Effector CD4-positive, alpha-beta T cell (primary cell): Measurements from ENCODE around the gene TBC1D22A.
"Not testable (repeated sequence)": the region's sequence is repeated elsewhere in the genome, so short reads cannot be mapped to it uniquely, and the experiment has no call there.

Experiments
- DNase-seq: peaks from one replicate; pipeline ENCODE4 v3.0.0-alpha.2; 2020

Gene TBC1D22A

DNA sequence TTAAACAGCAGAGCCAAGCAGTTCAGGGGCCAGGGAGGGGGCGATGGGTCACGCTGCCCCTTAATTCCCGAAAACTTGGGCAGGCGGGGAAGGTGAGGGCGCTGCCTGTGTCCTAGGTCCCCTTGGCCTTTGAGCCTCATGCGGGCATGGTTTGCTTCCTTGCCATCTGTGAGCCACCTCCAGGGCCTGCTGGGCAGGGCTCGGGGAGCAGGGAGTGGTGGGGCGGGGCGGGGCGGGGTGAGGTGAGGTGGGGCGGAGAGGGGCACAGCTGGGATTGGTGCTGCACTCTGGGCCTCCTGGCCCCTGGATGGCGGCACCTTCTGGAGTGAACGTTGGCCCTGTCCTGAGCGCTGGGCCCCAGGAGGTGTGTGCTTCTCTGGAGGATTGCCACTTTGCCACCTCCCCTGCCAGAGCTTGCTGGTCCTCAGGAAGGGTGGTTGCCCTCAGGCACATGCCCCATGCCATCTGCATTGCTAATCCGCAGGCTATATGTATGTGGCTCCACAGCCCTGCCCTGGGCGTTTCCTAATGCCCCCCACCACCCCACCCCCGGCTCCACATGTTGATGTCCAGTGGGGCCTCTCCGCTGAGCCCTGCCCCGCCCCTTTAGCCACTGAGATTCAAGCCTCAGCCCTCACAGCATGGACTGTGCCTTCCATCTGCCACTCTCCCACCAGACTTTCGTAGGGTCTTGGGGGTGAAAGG, 352.5 kb downstream of the TBC1D22A start:
- DNase-seq, result no peak

DNA sequence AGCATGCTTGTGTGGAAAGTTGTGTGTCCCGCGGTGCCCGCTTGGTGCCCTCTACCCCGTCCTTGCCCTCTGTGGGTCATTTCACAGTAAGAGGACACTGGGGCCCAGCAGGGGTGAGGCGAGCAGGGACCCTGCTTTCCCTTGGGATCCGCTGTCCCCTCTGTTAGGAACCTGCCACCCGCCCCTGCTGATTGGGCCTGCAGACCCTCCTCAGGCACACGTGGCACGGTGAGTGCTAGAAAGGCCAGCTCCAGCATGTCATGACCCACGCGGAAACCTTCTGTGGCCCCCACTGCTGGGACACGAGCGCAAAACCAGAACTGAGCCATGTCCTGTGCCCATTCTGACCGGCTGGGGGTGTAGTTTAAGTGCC, 353.1 kb downstream of the TBC1D22A start:
- DNase-seq, result no peak

DNA sequence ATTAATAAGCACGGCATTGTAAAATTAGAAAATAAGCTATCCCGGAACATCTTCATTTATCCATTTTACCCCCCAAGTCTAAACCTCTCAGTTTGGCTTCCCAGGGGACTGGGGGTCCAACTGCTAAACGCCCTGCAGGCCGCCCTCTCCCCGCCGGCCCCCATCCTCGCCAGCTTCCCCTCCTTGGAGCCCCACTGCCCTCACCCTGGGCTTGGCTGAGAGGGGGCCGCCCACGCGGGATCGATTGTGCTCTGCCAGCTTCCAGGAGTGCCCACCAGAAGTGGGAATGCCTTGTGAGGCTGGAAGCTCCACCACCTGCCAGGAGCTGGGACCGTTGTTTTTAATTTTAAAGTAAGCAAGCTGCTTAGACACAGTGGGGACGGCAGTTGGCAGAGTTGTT, 353.5 kb downstream of the TBC1D22A start:
- DNase-seq, result no peak

DNA sequence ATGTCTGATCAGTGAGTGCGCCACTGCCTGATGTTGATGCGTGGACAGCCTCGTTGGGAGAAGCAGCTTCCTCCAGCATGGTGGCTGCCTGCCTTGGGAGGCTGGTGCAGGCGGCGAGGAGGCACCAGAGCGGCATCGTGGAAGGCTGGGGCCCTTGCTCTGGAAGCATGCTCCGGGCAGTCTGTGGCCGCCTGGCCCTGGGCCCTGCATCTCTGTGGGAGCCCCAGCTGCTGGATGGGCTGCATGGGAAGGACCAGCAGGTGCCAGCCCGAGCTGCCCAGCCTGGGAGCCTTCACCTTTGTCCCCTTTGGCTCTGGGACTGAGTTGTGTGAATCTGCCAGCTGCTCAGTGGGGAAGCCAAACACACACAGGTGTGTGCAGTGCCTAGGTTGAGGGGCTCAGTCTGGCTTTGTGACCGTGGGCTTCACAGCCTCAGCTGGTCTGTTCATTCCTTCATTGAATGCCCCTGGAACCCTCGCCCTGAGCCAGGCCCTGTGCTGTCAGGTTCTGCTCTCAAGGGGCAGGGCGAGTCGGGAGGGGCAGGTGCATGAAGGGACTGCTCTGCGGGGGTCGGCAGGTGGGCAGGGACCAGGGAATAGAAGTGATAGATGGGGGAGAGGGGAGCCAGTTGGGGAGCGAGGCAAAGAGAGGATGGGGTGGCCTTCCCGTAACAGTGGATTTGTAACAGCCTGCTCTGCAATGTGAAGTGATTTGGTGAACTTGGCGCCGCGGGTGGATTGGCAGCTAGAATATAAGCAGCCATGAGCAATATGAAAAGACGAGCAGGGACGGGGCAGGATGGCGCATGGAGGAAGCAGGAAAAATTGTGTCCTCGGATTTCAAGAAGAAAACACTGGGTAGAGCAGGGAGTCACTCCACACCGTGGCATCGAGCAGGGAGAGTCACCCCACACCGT, 354.2 kb downstream of the TBC1D22A start:
- no peak for DNase-seq

DNA sequence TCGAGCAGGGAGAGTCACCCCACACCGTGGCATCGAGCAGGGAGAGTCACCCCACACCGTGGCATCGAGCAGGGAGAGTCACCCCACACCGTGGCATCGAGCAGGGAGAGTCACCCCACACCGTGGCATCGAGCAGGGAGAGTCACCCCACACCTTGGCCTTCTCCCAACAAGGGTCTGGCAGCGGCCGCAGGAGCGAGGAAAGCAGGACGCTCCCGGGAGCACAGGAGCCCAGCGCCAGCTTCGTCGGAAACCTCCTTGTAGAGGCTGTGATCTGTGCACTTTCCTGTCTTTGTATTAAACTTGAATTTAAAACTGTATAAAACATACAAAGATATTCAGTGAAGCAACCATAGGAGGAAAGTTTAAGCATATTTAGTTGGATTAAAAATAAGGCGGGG, 355.0 kb downstream of the TBC1D22A start:
- not testable (repeated sequence) for DNase-seq

DNA sequence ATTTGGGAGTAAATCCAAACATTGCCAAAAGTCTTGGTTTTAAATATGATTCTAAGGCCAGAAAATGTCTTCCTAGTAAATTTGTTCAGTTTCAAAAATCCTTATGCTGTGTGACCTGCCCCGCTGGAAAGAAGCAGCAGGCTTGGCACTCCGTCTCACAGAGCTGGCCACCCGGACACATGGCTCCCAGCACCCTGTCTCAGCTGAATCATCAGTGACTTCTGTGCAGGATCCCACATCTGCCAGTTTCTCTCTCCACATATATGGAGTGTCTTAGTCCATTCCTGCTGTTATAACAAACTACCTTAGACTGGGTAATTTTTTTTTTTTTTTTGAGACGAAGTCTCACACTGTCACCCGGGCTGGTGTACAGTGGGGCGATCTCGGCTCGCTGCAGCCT, 356.7 kb downstream of the TBC1D22A start:
- no peak for DNase-seq

DNA sequence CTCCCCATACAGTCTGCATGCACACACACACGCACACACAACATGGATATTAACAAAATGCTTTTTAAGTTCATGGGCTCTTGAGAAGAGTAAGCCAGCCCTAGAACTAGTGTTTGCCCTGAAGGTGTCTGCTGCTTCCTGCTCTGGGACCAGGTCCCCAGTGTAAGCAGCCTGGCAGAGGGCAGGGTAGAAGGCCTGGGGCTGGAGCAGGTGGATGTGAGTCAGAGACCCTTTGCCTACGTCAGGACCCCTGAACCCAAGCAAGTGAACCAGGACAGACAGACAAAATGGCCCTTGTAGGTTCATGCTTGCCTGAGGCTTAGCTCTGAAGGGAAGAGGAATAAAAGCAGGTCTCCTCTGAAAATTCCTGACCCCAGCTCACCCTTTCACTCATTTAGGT, 357.9 kb downstream of the TBC1D22A start:
- DNase-seq, result no peak

DNA sequence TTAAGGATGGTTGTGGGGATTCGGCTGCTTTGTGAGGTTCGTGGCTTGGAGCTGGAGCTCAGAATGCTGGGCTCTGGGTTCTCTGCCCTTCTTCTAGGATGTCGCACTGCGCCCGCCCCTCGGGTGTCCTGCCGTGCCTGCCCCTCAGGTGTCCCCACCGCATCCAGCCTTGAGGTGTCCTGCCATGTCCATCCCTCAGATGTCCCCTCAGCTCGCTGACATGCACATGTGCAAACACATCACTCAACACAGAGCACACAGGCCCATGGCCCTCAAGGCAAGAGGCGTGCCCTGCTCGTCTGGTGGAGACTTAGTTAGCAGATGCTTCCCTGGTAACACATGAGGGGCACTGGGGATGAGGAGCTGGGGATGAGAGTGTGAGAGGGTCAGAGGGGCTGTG, 359.3 kb downstream of the TBC1D22A start:
- DNase-seq, result no peak

DNA sequence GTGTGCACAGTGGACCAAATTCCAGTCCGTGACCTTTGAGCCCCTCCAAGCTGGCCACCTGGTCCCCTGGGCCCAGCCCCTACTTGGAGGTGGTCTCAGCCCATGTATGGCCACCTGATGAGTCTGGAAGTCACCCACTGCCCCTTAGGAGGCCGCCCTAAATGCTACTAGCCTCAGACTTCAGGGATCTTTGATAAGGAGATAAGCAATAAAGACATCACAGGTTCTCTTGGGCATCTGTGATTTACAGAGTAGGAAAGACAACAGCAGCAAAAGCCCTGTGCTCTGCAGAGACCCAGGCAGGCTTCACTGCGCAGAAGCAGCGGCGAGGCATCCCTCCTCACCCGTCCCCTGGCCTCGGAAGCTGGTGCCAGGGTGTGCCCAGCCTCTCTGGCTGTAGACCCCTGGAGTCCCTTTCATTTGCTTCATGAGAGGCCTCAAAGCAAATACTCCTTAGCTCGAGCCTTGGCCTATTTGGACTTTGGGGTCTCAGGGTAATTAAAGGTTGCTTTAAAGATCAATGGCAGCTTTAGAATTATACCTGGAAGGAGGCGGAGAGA, 360.1 kb downstream of the TBC1D22A start:
- no peak for DNase-seq

DNA sequence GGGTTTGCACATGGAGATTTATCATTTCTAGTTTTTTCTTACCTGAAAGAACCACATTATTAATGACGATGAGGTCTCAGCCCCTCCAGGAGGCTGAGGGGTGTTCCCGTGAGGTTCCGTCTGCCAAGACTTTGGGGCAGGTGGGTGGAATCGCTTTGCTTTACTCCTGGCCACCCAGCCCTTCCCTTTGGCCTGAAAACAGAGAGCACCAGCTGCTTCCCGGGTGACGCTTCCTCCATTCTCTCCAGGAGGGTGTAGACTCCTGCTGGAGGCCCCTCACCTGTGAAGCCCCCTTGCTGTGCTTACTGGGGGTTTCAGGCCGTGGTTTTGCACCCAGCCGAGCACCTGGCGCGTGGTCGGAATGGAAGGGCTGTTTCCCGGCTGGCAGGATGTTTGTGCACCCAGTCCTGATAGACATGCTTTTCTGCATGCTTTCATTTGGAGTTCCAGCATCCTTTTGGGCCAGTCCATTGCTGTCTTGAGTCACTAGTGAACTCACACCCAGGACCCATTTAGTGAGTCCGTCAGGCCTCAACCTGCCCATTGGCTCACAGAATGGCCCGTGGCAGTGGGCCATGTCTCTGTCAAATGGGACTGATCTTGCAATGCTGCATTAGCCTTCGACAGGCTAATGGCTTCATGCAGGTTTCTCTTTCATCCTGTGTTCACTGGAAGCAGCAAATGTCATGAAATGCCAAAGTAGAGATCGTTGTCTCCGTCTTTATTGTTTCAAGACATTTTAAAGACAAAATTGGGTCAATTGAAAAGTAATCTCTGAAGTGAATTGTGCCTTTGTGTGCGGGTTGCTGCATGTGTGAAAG, 360.8 kb downstream of the TBC1D22A start:
- DNase-seq, result no peak

DNA sequence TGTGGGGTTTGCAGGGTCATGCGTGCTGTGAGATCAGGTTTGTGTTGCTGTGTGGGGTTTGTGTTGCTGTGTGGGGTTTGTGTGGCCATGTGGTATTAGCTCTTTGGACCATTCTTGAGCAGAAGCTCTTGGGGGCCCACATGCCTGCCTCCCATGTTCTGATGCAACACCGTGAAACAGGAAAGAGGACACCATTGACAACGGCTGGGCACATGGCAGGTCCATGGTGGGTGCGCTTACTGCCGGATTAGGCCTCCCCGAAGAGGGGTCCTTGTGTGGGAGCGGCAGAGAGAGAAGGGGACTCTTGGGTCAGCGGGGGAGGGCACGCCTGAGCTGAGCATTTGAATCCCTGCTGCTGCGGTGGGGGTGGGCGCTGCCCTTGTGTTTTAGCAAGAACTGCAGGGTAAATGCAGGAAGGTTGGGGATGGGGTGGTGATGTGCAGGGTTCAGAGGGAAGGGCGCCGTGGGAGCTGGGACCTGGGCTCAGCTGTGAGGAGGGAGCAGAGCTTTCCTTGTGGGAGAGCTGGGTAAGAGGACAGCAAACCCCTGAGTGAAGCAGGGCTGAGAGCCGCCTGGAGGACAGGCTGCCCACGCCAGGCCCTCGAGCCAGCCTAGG, 361.5 kb downstream of the TBC1D22A start:
- DNase-seq, result no peak

DNA sequence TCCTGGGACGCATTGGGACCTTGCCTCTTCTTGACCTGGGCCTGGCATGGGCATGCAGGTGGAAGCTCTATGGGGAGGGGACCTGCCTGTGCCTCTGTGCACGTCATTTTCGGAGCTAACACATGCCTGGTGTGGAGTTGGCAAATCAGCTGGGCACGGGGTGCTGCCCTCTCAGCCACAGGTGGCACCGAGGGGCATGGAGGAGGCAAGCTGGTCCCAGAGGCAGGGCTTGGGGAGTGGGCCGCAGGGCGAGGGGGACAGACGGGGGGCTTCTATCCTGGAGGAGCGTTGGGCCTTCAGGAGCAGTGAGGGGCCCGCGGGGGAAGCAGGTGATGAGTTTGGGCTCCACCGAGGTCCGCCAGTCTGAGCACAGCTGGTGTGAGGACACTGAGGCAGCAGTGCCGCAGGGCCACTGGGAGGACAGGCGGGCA, 362.0 kb downstream of the TBC1D22A start:
- DNase-seq, result no peak

DNA sequence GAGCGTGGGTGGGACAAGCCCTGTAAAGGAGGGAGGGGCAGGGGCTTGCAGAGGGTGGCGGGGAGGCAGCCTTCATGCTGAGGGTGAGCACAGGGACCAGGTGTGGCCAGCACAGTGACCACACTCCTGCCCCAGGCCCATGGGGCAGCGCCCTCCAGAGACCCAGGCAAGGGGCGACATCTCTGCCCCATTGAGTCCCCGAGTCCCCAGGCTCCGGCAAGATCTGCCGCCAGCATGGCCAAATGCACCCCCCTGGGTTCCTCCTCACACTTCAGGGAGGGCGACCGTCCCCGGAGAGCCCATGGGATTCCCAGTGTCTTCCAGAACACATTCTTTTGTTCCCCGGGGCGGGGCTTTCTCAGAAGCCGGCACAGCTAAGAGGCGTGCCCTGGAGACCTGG, 362.5 kb downstream of the TBC1D22A start:
- DNase-seq, result no peak

DNA sequence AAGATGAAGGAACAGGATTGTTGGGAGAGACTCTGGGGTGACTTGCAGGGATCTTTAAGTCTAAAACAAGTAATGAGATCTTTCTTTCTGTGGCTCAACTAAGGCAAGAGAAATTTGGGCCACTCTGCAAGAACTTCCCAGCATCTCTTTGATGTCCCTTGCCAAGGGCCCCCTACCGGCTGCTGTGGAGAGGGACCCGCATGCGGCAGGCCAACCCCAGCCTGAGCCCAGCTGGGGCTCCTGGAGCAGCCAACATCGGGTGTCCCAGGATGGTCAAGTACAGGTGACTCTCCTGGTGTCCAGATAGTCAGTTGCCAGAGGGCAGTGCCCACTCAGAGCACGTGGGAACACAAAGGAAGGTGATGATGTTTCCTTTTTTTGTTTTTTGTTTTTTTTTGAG, 363.2 kb downstream of the TBC1D22A start:
- DNase-seq, result no peak

DNA sequence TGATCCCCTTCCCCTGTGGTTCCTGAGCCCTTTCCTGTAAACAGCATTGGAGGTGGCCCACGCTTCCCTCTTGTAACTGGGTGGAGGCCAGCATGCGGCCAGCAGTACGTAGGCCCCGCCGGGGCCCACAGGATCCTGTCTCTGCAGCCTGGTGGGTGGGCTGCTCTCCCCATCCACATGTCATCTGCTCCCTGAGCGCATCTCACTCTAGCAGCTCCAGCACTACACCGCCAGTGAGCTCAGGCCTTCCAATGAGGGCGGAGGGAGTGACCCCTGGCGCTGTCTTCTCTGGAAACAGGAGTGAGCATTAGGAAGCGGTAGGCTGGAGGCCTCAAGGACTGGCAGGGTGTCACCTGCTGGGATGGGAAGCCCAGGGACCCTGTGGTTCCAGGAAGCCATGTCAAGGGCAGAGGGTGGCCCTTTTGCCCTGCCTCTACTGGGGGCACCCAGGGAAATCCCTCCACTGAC, 363.9 kb downstream of the TBC1D22A start:
- DNase-seq, result no peak

DNA sequence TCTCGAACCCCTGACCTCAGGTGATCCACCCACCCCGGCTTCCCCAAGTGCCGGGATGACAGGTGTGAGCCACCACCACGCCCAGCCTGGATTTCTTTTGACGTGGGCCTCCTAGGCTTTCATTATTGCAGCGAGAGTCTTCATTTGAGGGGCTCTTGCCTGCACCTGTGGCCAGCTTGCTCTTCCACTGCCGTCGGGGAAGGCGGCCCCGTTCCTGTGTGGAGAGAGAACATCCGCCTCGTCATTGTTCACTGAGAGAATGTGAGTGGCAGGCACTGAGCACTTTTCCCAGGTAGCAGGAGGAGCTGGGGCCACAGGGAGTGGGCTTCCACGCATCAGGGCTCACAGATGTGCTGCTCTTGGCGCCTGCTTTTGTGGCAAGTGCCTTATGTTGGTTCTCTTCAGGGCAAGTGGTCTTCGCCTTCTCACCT, 365.0 kb downstream of the TBC1D22A start:
- no peak for DNase-seq

DNA sequence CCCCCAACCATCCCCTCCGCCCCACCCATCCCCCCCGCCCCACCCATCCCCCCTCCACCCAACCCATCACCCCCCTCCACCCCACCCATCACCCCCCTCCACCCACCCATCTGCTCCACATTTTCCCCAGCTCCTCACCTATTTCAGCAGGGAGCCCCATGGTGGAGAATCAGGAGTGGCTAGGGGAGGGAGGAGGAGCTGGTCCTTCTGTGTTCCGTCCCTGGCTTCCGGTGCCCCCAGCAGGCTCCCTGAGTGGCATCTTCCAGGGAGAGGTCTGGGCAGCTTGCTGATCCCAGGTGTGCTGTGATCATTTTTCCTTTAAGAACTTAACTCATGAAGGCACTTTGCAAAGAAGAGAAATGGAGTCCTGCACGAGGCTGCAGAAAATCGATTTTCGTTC, 365.8 kb downstream of the TBC1D22A start:
- DNase-seq, result no peak

DNA sequence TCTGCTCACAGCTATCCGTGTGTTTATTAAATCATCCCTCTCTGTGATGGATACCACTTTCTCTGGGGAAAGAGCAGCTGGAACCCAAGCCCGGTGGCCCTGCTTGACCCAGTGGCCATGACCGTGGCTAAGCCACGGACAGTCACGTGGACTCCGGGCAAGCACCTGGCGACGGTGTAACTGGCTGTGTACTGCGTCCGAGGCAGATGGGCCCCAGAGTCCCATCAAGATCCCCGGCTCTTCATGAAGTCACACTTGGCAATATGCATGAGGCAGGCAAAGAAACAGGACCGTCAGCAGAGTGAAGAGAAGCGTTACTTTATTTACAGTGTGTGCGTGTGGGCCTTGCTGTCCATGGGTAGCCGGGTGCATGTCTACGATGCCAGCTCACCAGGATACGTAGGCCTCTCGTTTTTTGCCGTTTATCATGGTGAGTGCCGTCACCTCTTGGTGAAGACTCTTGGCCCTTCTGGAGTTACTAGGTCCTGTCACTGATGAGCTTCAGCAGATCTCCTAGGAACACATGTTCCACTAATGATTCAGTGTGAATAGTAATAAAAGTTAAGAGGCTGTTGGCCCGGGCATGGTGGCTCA, 366.3 kb downstream of the TBC1D22A start:
- no peak for DNase-seq

DNA sequence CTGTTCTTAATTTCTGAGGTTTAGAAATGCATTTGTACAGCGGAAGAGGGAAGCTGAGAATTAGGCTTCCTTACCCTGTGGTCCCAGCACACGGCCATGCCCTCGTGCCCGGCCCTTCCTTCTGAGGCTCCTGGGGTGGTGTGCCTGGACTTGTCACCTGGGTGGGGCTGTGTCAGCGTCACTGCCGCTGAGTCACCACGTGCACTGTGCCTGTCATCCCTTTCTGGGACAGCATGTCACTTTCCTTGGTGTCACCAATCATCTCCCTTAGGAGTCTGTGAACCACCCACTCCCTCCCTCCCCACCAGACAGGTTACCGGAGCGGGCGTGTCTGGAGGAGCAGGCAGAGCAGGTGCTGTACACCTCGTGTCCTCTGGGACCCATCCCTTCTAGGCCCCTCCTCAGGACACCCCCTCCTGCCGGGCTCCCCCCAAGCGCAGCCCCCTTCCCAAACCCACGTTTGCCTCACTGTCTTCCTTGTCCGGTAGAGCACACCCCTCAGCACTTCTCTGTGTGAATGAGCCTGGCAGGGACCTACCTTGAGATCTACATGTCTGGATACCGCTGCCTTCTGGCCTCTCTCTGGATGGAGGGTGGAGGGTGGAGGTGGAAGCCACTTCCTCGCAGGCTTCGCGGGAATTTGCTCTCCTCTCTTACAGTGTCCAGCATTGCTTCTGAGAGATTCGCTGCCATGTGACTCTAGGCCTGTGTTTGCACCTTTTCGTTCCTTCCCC, 367.6 kb downstream of the TBC1D22A start:
- no peak for DNase-seq

DNA sequence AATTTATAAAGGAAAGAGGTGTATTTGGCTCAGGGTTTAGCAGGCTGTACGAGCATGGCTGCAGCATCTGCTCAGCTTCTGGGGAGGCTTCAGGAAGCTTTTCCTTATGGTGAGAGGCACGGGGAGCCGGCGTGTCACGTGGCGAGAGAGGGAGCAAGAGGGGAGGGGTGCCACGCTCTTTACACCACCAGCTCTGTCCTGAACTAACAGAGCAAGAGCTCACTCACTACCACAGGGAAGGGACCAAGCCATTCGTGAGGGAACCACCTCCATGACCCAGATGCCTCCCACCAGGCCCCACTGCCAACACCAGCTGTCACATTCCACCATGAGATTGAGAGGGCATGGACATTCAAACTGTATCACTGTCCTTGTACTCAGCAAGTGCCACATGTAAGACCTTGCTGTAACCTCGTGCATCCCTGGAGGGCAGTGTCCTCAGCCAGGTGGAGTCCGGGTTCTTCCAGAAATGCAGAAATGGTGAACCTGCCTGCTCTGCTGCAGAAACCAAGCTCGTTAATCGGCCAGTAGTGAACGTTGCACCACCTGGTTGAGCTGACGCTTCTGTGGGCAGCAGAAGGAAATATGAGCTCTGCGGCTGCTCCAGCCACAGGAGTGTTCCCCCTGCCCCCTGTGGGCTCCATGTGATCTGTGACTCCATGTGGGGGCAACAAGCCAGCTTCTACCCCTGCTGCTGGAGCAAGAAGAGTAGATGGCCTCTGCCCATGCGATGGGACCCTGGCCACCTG, 368.6 kb downstream of the TBC1D22A start:
- DNase-seq, result no peak
